ENCODE measurements around the gene CAMTA1. TPM values are rescaled to one million over a fixed set of nuclear protein-coding genes. Genes with fewer than 3 reads are reported as not detected.

Gene CAMTA1
- total RNA-seq, 1 experiment from 2014 or later = 85.2 TPM

GRCh38 chr1:7527733-7528045, 742.4 kb downstream of the CAMTA1 start:
- no peaks in the 10 kb centered on the region for H3K4me1 ChIP-seq (ENCODE audit: insufficient read depth, low read length, poor library complexity, severe bottlenecking)
- H3K36me3 ChIP-seq (ENCODE audit: insufficient read depth, low read length, poor library complexity, severe bottlenecking) = no peaks in the 10 kb centered on the region
- no peak for DNase-seq (ENCODE audit: low spot score)
- CTCF ChIA-PET = no interaction called here
- no peak overlapping the region for H3K27ac ChIP-seq (ENCODE audit: low read depth, low read length, poor library complexity, severe bottlenecking)
- no peaks in the 10 kb centered on the region for H3K9me3 ChIP-seq (ENCODE audit: low read depth, low read length, poor library complexity, severe bottlenecking)
- intact Hi-C loops (cut with micrococcal nuclease; ENCODE audit: unreplicated experiment) = no loop called here
- no peaks in the 10 kb centered on the region for H3K27me3 ChIP-seq (replicated peaks; ENCODE audit: insufficient read depth, low read depth, low read length, poor library complexity)
- TF ChIP-seq CTCF (conservative IDR thresholded peaks at IDR 0.05; ENCODE audit: low read depth, low read length) (no peak), EZH2 (IDR thresholded peaks at IDR 0.05; ENCODE audit: borderline replicate concordance, low read depth, low read length, poor library complexity, severe bottlenecking) (no peak)
- no TSS peak for BruUV-seq (replicated peaks)
- no peak overlapping the region for H3K4me3 ChIP-seq (ENCODE audit: low read depth, low read length, poor library complexity, severe bottlenecking)
- POLR2A ChIA-PET (ENCODE audit: low non-redundant PET) = no interaction called here

GRCh38 chr1:7528386-7529198, 743.3 kb downstream of the CAMTA1 start:
- H3K4me1 ChIP-seq (ENCODE audit: insufficient read depth, low read length, poor library complexity, severe bottlenecking) = peaks cover under 1% of the 10 kb centered on the region
- H3K27me3 ChIP-seq (replicated peaks; ENCODE audit: insufficient read depth, low read depth, low read length, poor library complexity) = no peaks in the 10 kb centered on the region
- intact Hi-C loops (cut with micrococcal nuclease; ENCODE audit: unreplicated experiment) = no loop called here
- H3K36me3 ChIP-seq (ENCODE audit: insufficient read depth, low read length, poor library complexity, severe bottlenecking) = no peaks in the 10 kb centered on the region
- no peak for DNase-seq (ENCODE audit: low spot score)
- no peaks in the 10 kb centered on the region for H3K9me3 ChIP-seq (ENCODE audit: low read depth, low read length, poor library complexity, severe bottlenecking)
- CTCF ChIA-PET = no interaction called here
- no TSS peak for BruUV-seq (replicated peaks)
- H3K4me3 ChIP-seq (ENCODE audit: low read depth, low read length, poor library complexity, severe bottlenecking) = no peak overlapping the region
- TF ChIP-seq EZH2 (IDR thresholded peaks at IDR 0.05; ENCODE audit: borderline replicate concordance, low read depth, low read length, poor library complexity, severe bottlenecking) (no peak), CTCF (conservative IDR thresholded peaks at IDR 0.05; ENCODE audit: low read depth, low read length) (no peak)
- POLR2A ChIA-PET (ENCODE audit: low non-redundant PET) = no interaction called here
- H3K27ac ChIP-seq (ENCODE audit: low read depth, low read length, poor library complexity, severe bottlenecking) = no peak overlapping the region

GRCh38 chr1:7529917-7530316, 744.7 kb downstream of the CAMTA1 start:
- intact Hi-C loops (cut with micrococcal nuclease; ENCODE audit: unreplicated experiment) = no loop called here
- H3K27ac ChIP-seq (ENCODE audit: low read depth, low read length, poor library complexity, severe bottlenecking) = no peak overlapping the region
- CTCF ChIA-PET = interaction anchor here (0.6 kb wide), 1 partner anchor 336 kb away, joined by 3 read pairs; no protein-coding TSS in a partner anchor

More at GRCh38 chr1:7529917-7530316, 744.7 kb downstream of the CAMTA1 start:
- H3K9me3 ChIP-seq (ENCODE audit: low read depth, low read length, poor library complexity, severe bottlenecking) = no peaks in the 10 kb centered on the region
- no peak overlapping the region for H3K4me3 ChIP-seq (ENCODE audit: low read depth, low read length, poor library complexity, severe bottlenecking)
- no peaks in the 10 kb centered on the region for H3K27me3 ChIP-seq (replicated peaks; ENCODE audit: insufficient read depth, low read depth, low read length, poor library complexity)
- no TSS peak for BruUV-seq (replicated peaks)
- H3K4me1 ChIP-seq (ENCODE audit: insufficient read depth, low read length, poor library complexity, severe bottlenecking) = peaks cover 13% of the 10 kb centered on the region
- no peak for TF ChIP-seq EZH2 (IDR thresholded peaks at IDR 0.05; ENCODE audit: borderline replicate concordance, low read depth, low read length, poor library complexity, severe bottlenecking)
- DNase-seq (ENCODE audit: low spot score) = no peak
- no peaks in the 10 kb centered on the region for H3K36me3 ChIP-seq (ENCODE audit: insufficient read depth, low read length, poor library complexity, severe bottlenecking)
- POLR2A ChIA-PET (ENCODE audit: low non-redundant PET) = no interaction called here

All from A673 (cell line).